A375 (cell line): ENCODE measurements around the gene DDX10. TPM values are rescaled to one million over a fixed set of nuclear protein-coding genes. Genes with fewer than 3 reads are reported as not detected.

Experiments
- total RNA-seq: library from RNA; depleted of rRNA; stranded (reverse); fragments of >200 nt; shearing (Covaris generic); gene quantifications from 2 replicates; pipeline ENCODE4 v1.2.3, GENCODE V29; 2014; rRNA removed

DDX10 gene
- 33.7 and 36.6 TPM in 2 replicates for total RNA-seq

DNA sequence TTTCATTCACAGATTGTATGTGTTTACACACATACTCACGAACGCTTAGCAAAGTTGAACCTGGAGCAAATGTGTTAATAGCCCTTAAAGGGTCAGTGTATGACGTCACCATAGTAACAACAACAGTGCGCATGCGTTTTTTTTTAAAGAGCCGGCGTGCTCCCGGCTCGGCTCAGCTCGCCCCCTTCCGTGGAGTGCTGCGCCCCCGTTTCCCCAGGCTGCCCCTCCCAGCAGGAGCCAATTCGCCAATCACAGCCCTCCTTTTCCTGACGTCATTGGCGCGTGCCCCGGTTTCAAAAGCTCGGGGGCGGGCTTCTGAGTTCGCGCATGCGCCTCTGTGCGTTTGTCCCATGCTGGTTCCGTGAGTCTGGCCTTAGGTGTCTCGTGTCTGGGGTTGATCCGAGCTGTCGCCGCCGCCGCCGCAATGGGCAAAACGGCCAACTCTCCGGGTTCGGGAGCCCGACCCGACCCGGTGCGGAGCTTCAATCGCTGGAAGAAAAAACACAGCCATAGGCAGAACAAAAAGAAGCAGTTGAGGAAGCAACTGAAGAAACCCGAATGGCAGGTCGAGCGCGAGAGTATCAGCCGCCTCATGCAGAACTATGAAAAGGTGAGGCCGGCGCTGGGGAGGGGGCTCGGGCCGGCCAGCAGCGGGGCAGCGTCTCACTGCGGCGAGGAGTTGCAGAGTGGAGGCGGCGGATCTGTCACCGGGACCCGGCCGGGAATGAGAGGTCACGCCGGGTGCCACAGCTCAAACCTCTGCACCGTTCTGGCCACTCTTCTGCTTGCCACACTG is at the start of gene DDX10:
Gene DDX10, plus strand, starts transcription at position 340 of the 796 bp plus-strand sequence. Its CDS starts 85 bp downstream, at position 425.

Other genes starting within 250 kb of the DDX10 start
- 0.23 and 0.58 TPM in 2 replicates for gene C11orf65, start 197.5 kb upstream of the DDX10 start, total RNA-seq
- gene POGLUT3, start 166.7 kb upstream of the DDX10 start, total RNA-seq = 19.7 and 22.0 TPM in 2 replicates
- 0.13 and 0.15 TPM in 2 replicates for gene EXPH5, start 71.3 kb upstream of the DDX10 start, total RNA-seq